HepG2 (cell line): ENCODE results near the gene KRTAP12-3. TPM values are rescaled to one million over a fixed set of nuclear protein-coding genes. Genes with fewer than 3 reads are reported as not detected.

Experiments used
- AHR ChIP-seq: IDR thresholded peaks from 2 replicates; pipeline ENCODE4 v1.6.1; 2018; ENCODE audit warnings: missing genetic modification reagents, missing compliant biosample characterization
- CSRNP2 ChIP-seq: sonication (generic); formaldehyde crosslinking; conservative IDR thresholded peaks from 2 replicates; pipeline ENCODE4 v1.8.0; 2022; ENCODE audit warnings: low read depth, missing genetic modification reagents
- E2F5 ChIP-seq: sonication (generic); formaldehyde crosslinking; conservative IDR thresholded peaks from 2 replicates; pipeline ENCODE4 v1.4.0; 2020; ENCODE audit warnings: missing genetic modification reagents
- FOXP1 ChIP-seq, 2 experiments: fragments of 450-650 bp in 1 of 2; IDR thresholded peaks; 2 replicates each; pipeline ENCODE4 v1.6.1; 2017 to 2018; ENCODE audit warnings: antibody characterized with exemption in 1 of 2
- GFI1 ChIP-seq: sonication (generic); formaldehyde crosslinking; IDR thresholded peaks from 2 replicates; pipeline ENCODE4 v1.5.0; 2020; ENCODE audit warnings: missing genetic modification reagents, mild to moderate bottlenecking, borderline replicate concordance
- HCFC1 ChIP-seq: fragments of 150-350 bp; IDR thresholded peaks from 2 replicates; pipeline ENCODE4 v1.6.1; 2014; ENCODE audit warnings: low read depth, low read length
- HMG20B ChIP-seq: conservative IDR thresholded peaks from 2 replicates; pipeline ENCODE4 v1.6.1; 2016; ENCODE audit warnings: missing genetic modification reagents, missing compliant biosample characterization
- MAF1 ChIP-seq: sonication (generic); formaldehyde crosslinking; IDR thresholded peaks from 2 replicates; pipeline ENCODE4 v1.5.0; 2020; ENCODE audit warnings: missing genetic modification reagents, borderline replicate concordance
- PAXIP1 ChIP-seq: sonication (generic); formaldehyde crosslinking; conservative IDR thresholded peaks from 2 replicates; pipeline ENCODE4 v1.4.0; 2020; ENCODE audit warnings: mild to moderate bottlenecking, missing genetic modification reagents, moderate library complexity
- PCBP2 ChIP-seq: fragments of 200-400 bp; formaldehyde crosslinking; optimal IDR thresholded peaks from 2 replicates; pipeline ENCODE3; 2018; ENCODE audit warnings: low read length, low read depth; ENCODE audit not compliant: poor library complexity, severe bottlenecking
- POGZ ChIP-seq: sonication (generic); formaldehyde crosslinking; IDR thresholded peaks from 2 replicates; pipeline ENCODE4 v1.4.0; 2020; ENCODE audit warnings: mild to moderate bottlenecking, missing genetic modification reagents
- SETDB1 ChIP-seq: sonication (generic); formaldehyde crosslinking; IDR thresholded peaks from 2 replicates; pipeline ENCODE4 v1.5.1; 2020; ENCODE audit warnings: missing genetic modification reagents, mild to moderate bottlenecking, borderline replicate concordance
- SP1 ChIP-seq, 2 experiments: fragments of 450-650 bp in 1 of 2; sonication (generic) in 1 of 2; formaldehyde crosslinking in 1 of 2; IDR thresholded peaks; 2 replicates each; pipeline versions ENCODE4 v1.4.0 to v1.6.1; 2016 to 2020; ENCODE audit warnings: missing genetic modification reagents in 1 of 2
- U2AF2 ChIP-seq: fragments of 200-400 bp; formaldehyde crosslinking; IDR thresholded peaks from 2 replicates; pipeline ENCODE4 v1.6.1; 2017; ENCODE audit warnings: low read depth, mild to moderate bottlenecking, low read length
- ZGPAT ChIP-seq: IDR thresholded peaks from 2 replicates; pipeline ENCODE4 v1.6.1; 2016; ENCODE audit warnings: mild to moderate bottlenecking
- ZMYM2 ChIP-seq: sonication (generic); formaldehyde crosslinking; IDR thresholded peaks from 2 replicates; pipeline ENCODE4 v1.8.0; 2022; ENCODE audit warnings: mild to moderate bottlenecking, missing genetic modification reagents
- ZNF574 ChIP-seq: sonication (generic); formaldehyde crosslinking; IDR thresholded peaks from 2 replicates; pipeline ENCODE4 v1.4.0; 2020; ENCODE audit warnings: missing genetic modification reagents
- ZNF576 ChIP-seq: sonication (generic); formaldehyde crosslinking; IDR thresholded peaks from 2 replicates; pipeline ENCODE4 v1.4.0; 2020; ENCODE audit warnings: mild to moderate bottlenecking, missing genetic modification reagents
- polyA plus RNA-seq, 8 experiments: library from polyadenylated mRNA; depleted of rRNA in 3 of 8; stranded (reverse) in 7 of 8; unstranded in 1 of 8; fragments of >200 nt; fragmentation: Illumina TruSeq in 4 of 8; extraction: Trizol in 4 of 8; gene quantifications; 2 replicates each; pipeline versions ENCODE4 v1.2.1 to v1.2.3, GENCODE V29; 2011 to 2016; ENCODE audit warnings: low read depth in 4 of 8, missing spikeins in 1 of 8, mixed read lengths in 1 of 8; ENCODE audit not compliant: insufficient read depth in 1 of 8
- total RNA-seq, 5 experiments: library from RNA; depleted of rRNA; stranded (reverse); fragments of >200 nt; fragmentation: Illumina TruSeq; extraction: Trizol; gene quantifications; 2 replicates each; pipeline ENCODE4 v1.2.3, GENCODE V29; 2016; ENCODE audit warnings: low read depth in 1 of 5

Gene KRTAP12-3
- total and polyA plus RNA-seq, 2 of the 13 experiments (the other 11 are each of a cell fraction or from before 2014, with no cell fraction given), result not detected

DNA sequence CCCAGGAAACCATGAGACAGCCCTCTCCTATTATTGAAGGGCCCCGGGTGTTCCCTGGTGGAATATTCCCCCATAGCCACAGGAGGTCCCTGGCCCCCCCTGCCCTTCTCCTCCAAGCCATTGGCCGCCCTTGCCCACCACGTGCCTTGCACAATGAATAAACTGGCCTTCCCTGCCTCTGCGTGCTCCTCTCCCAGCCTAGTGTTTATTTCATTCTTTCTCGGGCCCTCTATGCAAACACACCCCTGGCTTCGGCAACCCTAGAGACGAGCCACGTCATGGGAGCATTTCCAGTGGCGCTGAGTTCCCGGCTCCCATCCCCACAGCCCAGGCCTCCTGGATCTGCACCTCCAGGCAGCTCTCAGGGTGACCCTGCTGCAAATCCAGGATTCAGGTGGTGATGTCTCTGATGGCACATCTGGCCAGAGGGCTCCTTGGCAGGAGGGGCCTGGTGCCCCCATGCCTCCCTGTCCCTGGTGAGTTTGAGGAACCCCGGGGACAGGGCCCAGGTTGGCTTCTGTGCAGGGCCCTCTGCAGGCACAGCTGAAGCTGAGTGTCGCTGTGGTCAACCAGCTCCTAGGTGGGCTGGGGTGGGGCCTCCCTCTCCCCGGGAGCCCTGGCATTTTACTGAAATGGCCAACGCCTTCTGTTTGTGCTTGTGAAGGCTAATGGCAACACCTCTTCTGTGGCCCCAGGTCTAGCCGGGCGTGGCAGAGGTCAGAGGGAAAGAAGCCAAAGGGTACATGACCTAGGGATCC is 45.4 kb downstream of the KRTAP12-3 start (continued):
- TF ChIP-seq ZNF574 (CRISPR knock-in tag) (0 out of 2 replicates have a peak, but pooled peaks have one; percentile 30), CSRNP2 (CRISPR knock-in tag) (no peak), POGZ (no peak), MAF1 (no peak), HMG20B (no peak), E2F5 (CRISPR knock-in tag) (no peak), SP1 (IDR thresholded peaks at IDR 0.05) (no peak), SP1 (CRISPR knock-in tag; IDR thresholded peaks at IDR 0.05) (no peak), FOXP1 (IDR thresholded peaks at IDR 0.05) (no peak), FOXP1 (CRISPR knock-in tag; IDR thresholded peaks at IDR 0.05) (0 out of 2 replicates have a peak, but pooled peaks have one; percentile 25), U2AF2 (no peak), HCFC1 (no peak), ZMYM2 (CRISPR knock-in tag) (no peak), AHR (no peak), SETDB1 (CRISPR knock-in tag) (peak; percentile 70; the same call in 1 of the 2 replicates), PCBP2 (no peak), ZGPAT (CRISPR knock-in tag) (no peak; the same call in 1 of the 2 replicates), GFI1 (CRISPR knock-in tag) (no peak), ZNF576 (no peak), PAXIP1 (CRISPR knock-in tag) (peak; percentile 51)
